Sigmoid colon (tissue), 3 donors: ENCODE data around the gene FHOD3.

ENCODE experiments used
- CTCF ChIP-seq, 4 experiments: fragments of 450-650 bp in 3 of 4; fragments of 200-600 bp in 1 of 4; IDR thresholded peaks; one replicate each; pipeline ENCODE4 v1.5.1; 2016 to 2019; ENCODE audit warnings: antibody characterized with exemption in 4 of 4, mild to moderate bottlenecking in 3 of 4, moderate library complexity in 2 of 4
- POLR2A ChIP-seq, 2 donors: fragments of 450-650 bp; IDR thresholded peaks; one replicate each; pipeline ENCODE4 v1.6.1; 2016; ENCODE audit warnings: antibody characterized with exemption in 2 of 2, mild to moderate bottlenecking in 2 of 2, moderate library complexity in 2 of 2

GRCh38 chr18:36410346-36410745, 112.8 kb downstream of the FHOD3 start:
- TF ChIP-seq CTCF (IDR thresholded peaks at IDR 0.05) (no peak), POLR2A (IDR thresholded peaks at IDR 0.05) (no peak)
